HepG2 (cell line): Measurements from ENCODE around the gene DNAJC1. TPM values are rescaled to one million over a fixed set of nuclear protein-coding genes. Genes with fewer than 3 reads are reported as not detected.

Experiments
- ATF7-NPFF ChIP-seq: sonication (generic); formaldehyde crosslinking; IDR thresholded peaks from 2 replicates; pipeline ENCODE4 v1.8.1; 2023; ENCODE audit warnings: mild to moderate bottlenecking, low read depth, missing genetic modification reagents, moderate library complexity
- CHD4 ChIP-seq: fragments of 200-600 bp; sonication (generic); IDR thresholded peaks from 2 replicates; pipeline ENCODE4 v1.7.0; 2017; ENCODE audit warnings: mild to moderate bottlenecking, low read length, borderline replicate concordance
- KDM2A ChIP-seq: sonication (generic); formaldehyde crosslinking; IDR thresholded peaks from 2 replicates; pipeline ENCODE4 v1.4.0; 2020; ENCODE audit warnings: low read depth, missing genetic modification reagents, borderline replicate concordance
- KLF9 ChIP-seq: IDR thresholded peaks from 2 replicates; pipeline ENCODE4 v1.6.1; 2016; ENCODE audit warnings: low read depth
- RFX1 ChIP-seq: fragments of 450-650 bp; IDR thresholded peaks from 2 replicates; pipeline ENCODE4 v1.6.1; 2017
- SAP130 ChIP-seq: IDR thresholded peaks from 2 replicates; pipeline ENCODE4 v1.6.1; 2016; ENCODE audit warnings: low read depth
- TARDBP ChIP-seq: sonication (generic); formaldehyde crosslinking; IDR thresholded peaks from 2 replicates; pipeline ENCODE4 v1.8.0; 2022; ENCODE audit warnings: mild to moderate bottlenecking, missing genetic modification reagents
- ZNF451 ChIP-seq: sonication (generic); formaldehyde crosslinking; IDR thresholded peaks from 2 replicates; pipeline ENCODE4 v1.5.0; 2020; ENCODE audit warnings: mild to moderate bottlenecking, missing genetic modification reagents
- ZNF747 ChIP-seq: sonication (generic); formaldehyde crosslinking; IDR thresholded peaks from 2 replicates; pipeline ENCODE4 v1.8.1; 2023; ENCODE audit warnings: missing genetic modification reagents, mild to moderate bottlenecking, borderline replicate concordance
- polyA plus RNA-seq, 8 experiments: library from polyadenylated mRNA; depleted of rRNA in 3 of 8; stranded (reverse) in 7 of 8; unstranded in 1 of 8; fragments of >200 nt; fragmentation: Illumina TruSeq in 4 of 8; extraction: Trizol in 4 of 8; gene quantifications; 2 replicates each; pipeline versions ENCODE4 v1.2.1 to v1.2.3, GENCODE V29; 2011 to 2016; ENCODE audit warnings: low read depth in 4 of 8, missing spikeins in 1 of 8, mixed read lengths in 1 of 8; ENCODE audit not compliant: insufficient read depth in 1 of 8
- total RNA-seq, 5 experiments: library from RNA; depleted of rRNA; stranded (reverse); fragments of >200 nt; fragmentation: Illumina TruSeq; extraction: Trizol; gene quantifications; 2 replicates each; pipeline ENCODE4 v1.2.3, GENCODE V29; 2016; ENCODE audit warnings: low read depth in 1 of 5
- TF ChIP-seq, protein P1 (sequence below): sonication (generic); formaldehyde crosslinking; IDR thresholded peaks from 2 replicates; pipeline ENCODE4 v1.4.0; 2020; ENCODE audit warnings: missing genetic modification reagents
- TF ChIP-seq, protein P2 (sequence below): sonication (generic); formaldehyde crosslinking; IDR thresholded peaks from 2 replicates; pipeline ENCODE4 v1.4.0; 2020; ENCODE audit warnings: mild to moderate bottlenecking, missing genetic modification reagents
- TF ChIP-seq, protein P3 (sequence below): sonication (generic); formaldehyde crosslinking; IDR thresholded peaks from 2 replicates; pipeline ENCODE4 v1.8.0; 2022; ENCODE audit warnings: missing genetic modification reagents, mild to moderate bottlenecking, moderate library complexity, borderline replicate concordance
- TF ChIP-seq, protein P4 (sequence below): sonication (generic); formaldehyde crosslinking; IDR thresholded peaks from 2 replicates; pipeline ENCODE4 v1.5.0; 2020; ENCODE audit warnings: missing genetic modification reagents, mild to moderate bottlenecking, borderline replicate concordance
- TF ChIP-seq, protein P5 (sequence below): sonication (generic); formaldehyde crosslinking; IDR thresholded peaks from 2 replicates; pipeline ENCODE4 v1.5.0; 2020; ENCODE audit warnings: mild to moderate bottlenecking, missing genetic modification reagents

The DNAJC1 gene
- total and polyA plus RNA-seq, 2 of the 13 experiments (the other 11 are each of a cell fraction or from before 2014, with no cell fraction given): 9.9 to 16.6 TPM

DNA sequence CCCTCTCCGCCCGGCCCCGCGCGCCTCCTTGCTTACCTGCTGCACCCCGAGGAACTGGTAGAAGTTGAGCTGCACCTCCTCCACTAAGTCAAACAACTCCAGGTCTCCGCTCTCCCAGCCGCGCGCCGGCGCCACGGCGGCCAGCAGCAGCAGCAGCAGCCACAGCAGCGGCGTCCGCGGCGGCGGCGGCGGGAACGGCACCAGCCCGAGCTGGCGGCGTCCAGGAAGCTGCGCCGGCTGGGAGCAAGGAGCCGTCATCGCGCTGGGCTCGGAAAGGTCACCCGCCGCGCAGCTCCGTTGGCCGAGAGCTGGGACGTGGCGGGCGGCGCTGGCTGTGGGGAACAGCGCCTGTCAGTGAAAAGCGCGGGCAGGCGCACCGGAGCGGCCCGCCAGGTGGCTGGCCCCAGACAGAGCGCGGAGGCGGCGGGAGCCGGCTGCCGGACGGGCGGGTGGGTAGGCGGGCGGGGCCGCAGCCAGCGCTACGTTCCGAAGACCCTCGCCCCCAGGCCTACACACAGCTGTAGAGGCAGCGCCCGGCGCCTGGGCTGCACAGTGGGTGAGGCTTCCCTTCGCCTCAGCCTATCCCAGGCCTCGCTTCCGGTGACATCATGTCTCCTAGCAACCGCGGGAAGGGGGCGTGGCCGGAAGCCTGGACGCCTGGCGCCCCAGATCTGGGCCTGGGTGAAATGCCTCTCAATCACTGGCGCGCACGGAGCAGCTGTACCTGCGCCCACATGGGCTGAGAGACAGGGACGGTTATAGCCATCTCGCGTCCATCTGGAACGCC lies at the start of gene DNAJC1 (continued):
- TF ChIP-seq KDM2A (CRISPR knock-in tag): 0 out of 2 replicates have a peak, but pooled peaks have one; percentile 55
- TF ChIP-seq ZNF451 (CRISPR knock-in tag): no peak; the same call in 1 of the 2 replicates
- TF ChIP-seq ATF7-NPFF (CRISPR knock-in tag): no peak; the same call in 1 of the 2 replicates
- TF ChIP-seq, protein P1, sequence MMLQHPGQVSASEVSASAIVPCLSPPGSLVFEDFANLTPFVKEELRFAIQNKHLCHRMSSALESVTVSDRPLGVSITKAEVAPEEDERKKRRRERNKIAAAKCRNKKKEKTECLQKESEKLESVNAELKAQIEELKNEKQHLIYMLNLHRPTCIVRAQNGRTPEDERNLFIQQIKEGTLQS (CRISPR knock-in tag): no peak; the same call in 1 of the 2 replicates
- TF ChIP-seq KLF9 (CRISPR knock-in tag): peak; percentile 84; the same call in 1 of the 2 replicates
- TF ChIP-seq, protein P2, sequence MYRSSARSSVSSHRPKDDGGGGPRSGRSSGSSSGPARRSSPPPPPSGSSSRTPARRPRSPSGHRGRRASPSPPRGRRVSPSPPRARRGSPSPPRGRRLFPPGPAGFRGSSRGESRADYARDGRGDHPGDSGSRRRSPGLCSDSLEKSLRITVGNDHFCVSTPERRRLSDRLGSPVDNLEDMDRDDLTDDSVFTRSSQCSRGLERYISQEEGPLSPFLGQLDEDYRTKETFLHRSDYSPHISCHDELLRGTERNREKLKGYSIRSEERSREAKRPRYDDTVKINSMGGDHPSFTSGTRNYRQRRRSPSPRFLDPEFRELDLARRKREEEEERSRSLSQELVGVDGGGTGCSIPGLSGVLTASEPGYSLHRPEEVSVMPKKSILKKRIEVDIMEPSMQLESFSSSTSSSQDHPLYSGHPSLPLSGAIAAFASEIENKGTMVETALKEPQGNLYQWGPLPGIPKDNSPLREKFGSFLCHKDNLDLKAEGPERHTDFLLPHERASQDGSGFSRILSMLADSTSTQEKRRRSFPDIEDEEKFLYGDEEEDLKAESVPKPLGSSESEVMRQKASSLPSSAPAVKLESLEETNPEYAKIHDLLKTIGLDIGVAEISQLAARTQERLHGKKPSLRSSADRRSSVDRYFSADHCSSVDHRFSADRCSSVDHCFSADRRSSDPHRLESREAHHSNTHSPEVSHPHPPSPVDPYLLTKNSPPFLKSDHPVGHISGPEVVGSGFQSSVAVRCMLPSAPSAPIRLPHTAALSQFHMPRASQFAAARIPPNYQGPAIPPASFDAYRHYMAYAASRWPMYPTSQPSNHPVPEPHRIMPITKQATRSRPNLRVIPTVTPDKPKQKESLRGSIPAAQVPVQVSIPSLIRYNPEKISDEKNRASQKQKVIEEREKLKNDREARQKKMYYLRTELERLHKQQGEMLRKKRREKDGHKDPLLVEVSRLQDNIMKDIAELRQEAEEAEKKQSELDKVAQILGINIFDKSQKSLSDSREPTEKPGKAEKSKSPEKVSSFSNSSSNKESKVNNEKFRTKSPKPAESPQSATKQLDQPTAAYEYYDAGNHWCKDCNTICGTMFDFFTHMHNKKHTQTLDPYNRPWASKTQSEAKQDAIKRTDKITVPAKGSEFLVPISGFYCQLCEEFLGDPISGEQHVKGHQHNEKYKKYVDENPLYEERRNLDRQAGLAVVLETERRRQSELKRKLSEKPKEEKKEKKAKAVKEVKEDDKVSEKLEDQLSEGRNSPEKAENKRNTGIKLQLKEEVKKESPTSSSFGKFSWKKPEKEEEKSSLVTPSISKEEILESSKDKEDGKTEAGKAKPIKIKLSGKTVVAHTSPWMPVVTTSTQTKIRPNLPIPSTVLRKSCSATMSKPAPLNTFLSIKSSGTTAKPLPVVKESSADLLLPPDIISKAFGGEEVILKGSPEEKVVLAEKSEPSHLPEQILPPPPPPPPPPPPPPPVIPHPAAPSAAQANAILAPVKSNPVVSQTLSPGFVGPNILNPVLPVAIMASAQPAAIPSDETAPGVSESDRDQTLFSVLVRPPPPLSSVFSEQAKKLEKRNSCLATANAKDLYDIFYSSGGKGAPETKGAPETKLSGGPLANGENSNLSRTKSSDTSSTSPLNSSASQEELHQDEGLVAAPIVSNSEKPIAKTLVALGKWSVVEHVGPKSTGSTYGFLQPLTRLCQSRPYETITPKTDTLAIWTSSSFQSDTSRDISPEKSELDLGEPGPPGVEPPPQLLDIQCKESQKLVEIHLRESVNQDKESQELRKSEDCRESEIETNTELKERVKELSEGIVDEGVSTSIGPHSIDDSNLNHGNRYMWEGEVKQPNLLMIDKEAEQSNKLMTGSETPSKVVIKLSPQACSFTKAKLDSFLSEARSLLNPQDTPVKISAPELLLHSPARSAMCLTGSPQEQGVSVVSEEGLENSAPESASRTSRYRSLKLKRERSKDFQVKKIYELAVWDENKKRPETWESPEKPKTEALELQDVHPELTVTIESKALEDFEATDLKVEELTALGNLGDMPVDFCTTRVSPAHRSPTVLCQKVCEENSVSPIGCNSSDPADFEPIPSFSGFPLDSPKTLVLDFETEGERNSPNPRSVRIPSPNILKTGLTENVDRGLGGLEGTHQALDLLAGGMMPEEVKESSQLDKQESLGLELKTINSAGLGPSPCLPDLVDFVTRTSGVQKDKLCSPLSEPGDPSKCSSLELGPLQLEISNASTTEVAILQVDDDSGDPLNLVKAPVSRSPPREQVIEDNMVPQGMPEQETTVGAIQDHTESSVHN (CRISPR knock-in tag): no peak
- TF ChIP-seq, protein P3, sequence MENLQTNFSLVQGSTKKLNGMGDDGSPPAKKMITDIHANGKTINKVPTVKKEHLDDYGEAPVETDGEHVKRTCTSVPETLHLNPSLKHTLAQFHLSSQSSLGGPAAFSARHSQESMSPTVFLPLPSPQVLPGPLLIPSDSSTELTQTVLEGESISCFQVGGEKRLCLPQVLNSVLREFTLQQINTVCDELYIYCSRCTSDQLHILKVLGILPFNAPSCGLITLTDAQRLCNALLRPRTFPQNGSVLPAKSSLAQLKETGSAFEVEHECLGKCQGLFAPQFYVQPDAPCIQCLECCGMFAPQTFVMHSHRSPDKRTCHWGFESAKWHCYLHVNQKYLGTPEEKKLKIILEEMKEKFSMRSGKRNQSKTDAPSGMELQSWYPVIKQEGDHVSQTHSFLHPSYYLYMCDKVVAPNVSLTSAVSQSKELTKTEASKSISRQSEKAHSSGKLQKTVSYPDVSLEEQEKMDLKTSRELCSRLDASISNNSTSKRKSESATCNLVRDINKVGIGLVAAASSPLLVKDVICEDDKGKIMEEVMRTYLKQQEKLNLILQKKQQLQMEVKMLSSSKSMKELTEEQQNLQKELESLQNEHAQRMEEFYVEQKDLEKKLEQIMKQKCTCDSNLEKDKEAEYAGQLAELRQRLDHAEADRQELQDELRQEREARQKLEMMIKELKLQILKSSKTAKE (CRISPR knock-in tag): no peak
- TF ChIP-seq, protein P4, sequence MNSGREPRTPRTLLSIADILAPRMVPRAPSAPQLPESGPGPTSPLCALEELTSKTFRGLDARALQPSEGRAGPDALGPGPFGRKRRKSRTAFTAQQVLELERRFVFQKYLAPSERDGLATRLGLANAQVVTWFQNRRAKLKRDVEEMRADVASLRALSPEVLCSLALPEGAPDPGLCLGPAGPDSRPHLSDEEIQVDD (CRISPR knock-in tag): peak; percentile 46; the same call in 1 of the 2 replicates
- no peak for TF ChIP-seq ZNF747 (CRISPR knock-in tag)
- TF ChIP-seq TARDBP (CRISPR knock-in tag): peak; percentile 51; the same call in 1 of the 2 replicates
- TF ChIP-seq, protein P5, sequence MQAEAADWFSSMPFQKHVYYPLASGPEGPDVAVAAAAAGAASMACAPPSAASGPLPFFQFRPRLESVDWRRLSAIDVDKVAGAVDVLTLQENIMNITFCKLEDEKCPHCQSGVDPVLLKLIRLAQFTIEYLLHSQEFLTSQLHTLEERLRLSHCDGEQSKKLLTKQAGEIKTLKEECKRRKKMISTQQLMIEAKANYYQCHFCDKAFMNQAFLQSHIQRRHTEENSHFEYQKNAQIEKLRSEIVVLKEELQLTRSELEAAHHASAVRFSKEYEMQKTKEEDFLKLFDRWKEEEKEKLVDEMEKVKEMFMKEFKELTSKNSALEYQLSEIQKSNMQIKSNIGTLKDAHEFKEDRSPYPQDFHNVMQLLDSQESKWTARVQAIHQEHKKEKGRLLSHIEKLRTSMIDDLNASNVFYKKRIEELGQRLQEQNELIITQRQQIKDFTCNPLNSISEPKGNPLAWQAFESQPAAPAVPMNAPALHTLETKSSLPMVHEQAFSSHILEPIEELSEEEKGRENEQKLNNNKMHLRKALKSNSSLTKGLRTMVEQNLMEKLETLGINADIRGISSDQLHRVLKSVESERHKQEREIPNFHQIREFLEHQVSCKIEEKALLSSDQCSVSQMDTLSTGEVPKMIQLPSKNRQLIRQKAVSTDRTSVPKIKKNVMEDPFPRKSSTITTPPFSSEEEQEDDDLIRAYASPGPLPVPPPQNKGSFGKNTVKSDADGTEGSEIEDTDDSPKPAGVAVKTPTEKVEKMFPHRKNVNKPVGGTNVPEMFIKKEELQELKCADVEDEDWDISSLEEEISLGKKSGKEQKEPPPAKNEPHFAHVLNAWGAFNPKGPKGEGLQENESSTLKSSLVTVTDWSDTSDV (CRISPR knock-in tag): no peak
- no peak for TF ChIP-seq CHD4
- peak; percentile 92 for TF ChIP-seq RFX1
- peak; percentile 90 for TF ChIP-seq SAP130 (CRISPR knock-in tag)
